WTC11 (cell line): ENCODE measurements around the gene NEK6. TPM values are rescaled to one million over a fixed set of nuclear protein-coding genes. Genes with fewer than 3 reads are reported as not detected.

Experiments
- ATAC-seq: fragments of 200-7000 bp; cut with Tn5 transposase; 2 replicates; pipeline ENCODE4 v1.10.0; 2021; ENCODE audit warnings: mild to moderate bottlenecking, moderate library complexity
- CTCF ChIA-PET: fragments of 300-600 bp; sonication (Branson Sonifier 250); formaldehyde crosslinking; loops from one replicate; lab custom pipeline; 2021; ENCODE audit warnings: antibody characterized with exemption; lab: Charles Lee
- POLR2A ChIA-PET: fragments of 350-600 bp; sonication (Branson Sonifier 250); formaldehyde crosslinking; loops from one replicate; lab custom pipeline; 2021; ENCODE audit warnings: antibody characterized with exemption; lab: Charles Lee
- DNase-seq: peaks from one replicate; pipeline ENCODE4 v3.0.0; 2021; ENCODE audit warnings: low spot score
- H3K27ac Mint-ChIP-seq: 2 replicates; pipeline ENCODE4 v1.8.0; 2021; ENCODE audit warnings: mixed read lengths
- H3K27me3 Mint-ChIP-seq: 2 replicates; pipeline ENCODE4 v1.8.0; 2021; ENCODE audit warnings: low read depth, mild to moderate bottlenecking, moderate library complexity, mixed read lengths
- H3K36me3 Mint-ChIP-seq: 2 replicates; pipeline ENCODE4 v1.8.0; 2021; ENCODE audit warnings: mixed read lengths
- H3K4me1 Mint-ChIP-seq: 2 replicates; pipeline ENCODE4 v1.8.0; 2022; ENCODE audit warnings: mixed read lengths
- H3K4me3 Mint-ChIP-seq: 2 replicates; pipeline ENCODE4 v1.8.0; 2021; ENCODE audit warnings: mild to moderate bottlenecking, moderate library complexity, mixed read lengths
- H3K9me3 Mint-ChIP-seq: 2 replicates; pipeline ENCODE4 v1.8.0; 2021; ENCODE audit warnings: mixed read lengths
- GABPB1 ChIP-seq: sonication (generic); formaldehyde crosslinking; IDR thresholded peaks from 2 replicates; pipeline ENCODE4 v1.8.1; 2023; ENCODE audit warnings: mild to moderate bottlenecking, missing genetic modification reagents
- IRF2 ChIP-seq: sonication (generic); formaldehyde crosslinking; IDR thresholded peaks from 2 replicates; pipeline ENCODE4 v1.8.0; 2022; ENCODE audit warnings: low read depth, missing genetic modification reagents, borderline replicate concordance
- NFYB ChIP-seq: sonication (generic); formaldehyde crosslinking; conservative IDR thresholded peaks from 2 replicates; pipeline ENCODE4 v1.8.0; 2022; ENCODE audit warnings: low read depth, missing genetic modification reagents
- SMAD3 ChIP-seq: sonication (generic); formaldehyde crosslinking; IDR thresholded peaks from 2 replicates; pipeline ENCODE4 v1.8.0; 2022; ENCODE audit warnings: missing genetic modification reagents, mild to moderate bottlenecking, borderline replicate concordance
- SOX15 ChIP-seq: fragments of 250-450 bp; sonication (Bioruptor Pico); IDR thresholded peaks from 2 replicates; pipeline ENCODE4 v1.9.0; 2021; ENCODE audit warnings: mild to moderate bottlenecking
- TEAD4 ChIP-seq: sonication (generic); formaldehyde crosslinking; IDR thresholded peaks from 2 replicates; pipeline ENCODE4 v1.8.0; 2022; ENCODE audit warnings: mild to moderate bottlenecking, missing genetic modification reagents
- ZBTB21 ChIP-seq: sonication (generic); formaldehyde crosslinking; IDR thresholded peaks from 2 replicates; pipeline ENCODE4 v1.8.1; 2023; ENCODE audit warnings: mild to moderate bottlenecking, missing genetic modification reagents, borderline replicate concordance
- total RNA-seq: library from RNA; stranded (reverse); gene quantifications from 3 replicates; pipeline ENCODE4 v1.2.3, GENCODE V29; 2021
- TF ChIP-seq, protein P1 (sequence below): fragments of 250-450 bp; sonication (Bioruptor Pico); IDR thresholded peaks from 2 replicates; pipeline ENCODE4 v1.9.0; 2021; ENCODE audit warnings: mild to moderate bottlenecking, borderline replicate concordance
- TF ChIP-seq, protein P2 (sequence below): sonication (generic); formaldehyde crosslinking; IDR thresholded peaks from 2 replicates; pipeline ENCODE4 v1.8.1; 2023; ENCODE audit warnings: mild to moderate bottlenecking, missing genetic modification reagents
- TF ChIP-seq, protein P3 (sequence below): sonication (generic); formaldehyde crosslinking; IDR thresholded peaks from 2 replicates; pipeline ENCODE4 v1.8.0; 2023; ENCODE audit warnings: missing genetic modification reagents, mild to moderate bottlenecking, borderline replicate concordance

NEK6 gene
- total RNA-seq, 1 experiment from 2014 or later, result 23.0 TPM

DNA sequence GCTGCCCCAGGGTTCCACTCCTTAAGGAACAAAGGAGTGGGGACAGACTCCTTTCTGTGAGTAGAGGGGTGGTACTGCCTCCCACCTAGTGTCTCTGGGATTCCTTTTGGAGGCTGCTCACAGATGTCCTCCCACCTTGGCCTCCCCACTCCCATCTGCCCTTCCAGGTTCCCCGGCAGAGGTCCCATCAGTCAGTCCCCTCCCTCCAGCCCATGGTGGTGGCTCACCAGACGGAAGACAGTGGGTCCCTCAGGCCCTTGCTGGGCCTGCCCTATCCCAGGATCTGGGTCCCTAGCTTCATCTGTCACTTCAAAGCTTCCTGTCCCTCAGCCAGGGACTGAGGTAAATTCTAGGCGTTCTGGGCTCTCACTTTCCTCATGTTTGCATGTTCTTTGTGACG is 35.6 kb upstream of the NEK6 start (continued):
- TF ChIP-seq, protein P1, sequence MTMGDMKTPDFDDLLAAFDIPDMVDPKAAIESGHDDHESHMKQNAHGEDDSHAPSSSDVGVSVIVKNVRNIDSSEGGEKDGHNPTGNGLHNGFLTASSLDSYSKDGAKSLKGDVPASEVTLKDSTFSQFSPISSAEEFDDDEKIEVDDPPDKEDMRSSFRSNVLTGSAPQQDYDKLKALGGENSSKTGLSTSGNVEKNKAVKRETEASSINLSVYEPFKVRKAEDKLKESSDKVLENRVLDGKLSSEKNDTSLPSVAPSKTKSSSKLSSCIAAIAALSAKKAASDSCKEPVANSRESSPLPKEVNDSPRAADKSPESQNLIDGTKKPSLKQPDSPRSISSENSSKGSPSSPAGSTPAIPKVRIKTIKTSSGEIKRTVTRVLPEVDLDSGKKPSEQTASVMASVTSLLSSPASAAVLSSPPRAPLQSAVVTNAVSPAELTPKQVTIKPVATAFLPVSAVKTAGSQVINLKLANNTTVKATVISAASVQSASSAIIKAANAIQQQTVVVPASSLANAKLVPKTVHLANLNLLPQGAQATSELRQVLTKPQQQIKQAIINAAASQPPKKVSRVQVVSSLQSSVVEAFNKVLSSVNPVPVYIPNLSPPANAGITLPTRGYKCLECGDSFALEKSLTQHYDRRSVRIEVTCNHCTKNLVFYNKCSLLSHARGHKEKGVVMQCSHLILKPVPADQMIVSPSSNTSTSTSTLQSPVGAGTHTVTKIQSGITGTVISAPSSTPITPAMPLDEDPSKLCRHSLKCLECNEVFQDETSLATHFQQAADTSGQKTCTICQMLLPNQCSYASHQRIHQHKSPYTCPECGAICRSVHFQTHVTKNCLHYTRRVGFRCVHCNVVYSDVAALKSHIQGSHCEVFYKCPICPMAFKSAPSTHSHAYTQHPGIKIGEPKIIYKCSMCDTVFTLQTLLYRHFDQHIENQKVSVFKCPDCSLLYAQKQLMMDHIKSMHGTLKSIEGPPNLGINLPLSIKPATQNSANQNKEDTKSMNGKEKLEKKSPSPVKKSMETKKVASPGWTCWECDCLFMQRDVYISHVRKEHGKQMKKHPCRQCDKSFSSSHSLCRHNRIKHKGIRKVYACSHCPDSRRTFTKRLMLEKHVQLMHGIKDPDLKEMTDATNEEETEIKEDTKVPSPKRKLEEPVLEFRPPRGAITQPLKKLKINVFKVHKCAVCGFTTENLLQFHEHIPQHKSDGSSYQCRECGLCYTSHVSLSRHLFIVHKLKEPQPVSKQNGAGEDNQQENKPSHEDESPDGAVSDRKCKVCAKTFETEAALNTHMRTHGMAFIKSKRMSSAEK (CRISPR knock-in tag), result no peak

- no peaks in the 10 kb centered on the region for H3K9me3 Mint-ChIP-seq
- no peaks in the 10 kb centered on the region for H3K27me3 Mint-ChIP-seq
- H3K4me1 Mint-ChIP-seq, result no peaks in the 10 kb centered on the region
- no peak for DNase-seq
- no peak for ATAC-seq
- H3K27ac Mint-ChIP-seq, result no peak overlapping the region
- TF ChIP-seq NFYB (CRISPR knock-in tag) (no peak), ZBTB21 (no peak), GABPB1 (CRISPR knock-in tag) (peak; percentile 70; the same call in 1 of the 2 replicates), TEAD4 (CRISPR knock-in tag) (no peak), SOX15 (CRISPR knock-in tag) (no peak)
- TF ChIP-seq, all 79 proteins: peak for 1
- POLR2A ChIA-PET, result no interaction called here
- H3K36me3 Mint-ChIP-seq, result no peaks in the 10 kb centered on the region
- CTCF ChIA-PET, result no interaction called here
- no peak overlapping the region for H3K4me3 Mint-ChIP-seq
Measured at GRCh38 chr9:124222918-124223720, 34.6 kb upstream of the NEK6 start.

- no peaks in the 10 kb centered on the region for H3K27me3 Mint-ChIP-seq
- TF ChIP-seq NFYB (CRISPR knock-in tag) (no peak), GABPB1 (CRISPR knock-in tag) (no peak), SMAD3 (no peak)
- TF ChIP-seq, protein P2, sequence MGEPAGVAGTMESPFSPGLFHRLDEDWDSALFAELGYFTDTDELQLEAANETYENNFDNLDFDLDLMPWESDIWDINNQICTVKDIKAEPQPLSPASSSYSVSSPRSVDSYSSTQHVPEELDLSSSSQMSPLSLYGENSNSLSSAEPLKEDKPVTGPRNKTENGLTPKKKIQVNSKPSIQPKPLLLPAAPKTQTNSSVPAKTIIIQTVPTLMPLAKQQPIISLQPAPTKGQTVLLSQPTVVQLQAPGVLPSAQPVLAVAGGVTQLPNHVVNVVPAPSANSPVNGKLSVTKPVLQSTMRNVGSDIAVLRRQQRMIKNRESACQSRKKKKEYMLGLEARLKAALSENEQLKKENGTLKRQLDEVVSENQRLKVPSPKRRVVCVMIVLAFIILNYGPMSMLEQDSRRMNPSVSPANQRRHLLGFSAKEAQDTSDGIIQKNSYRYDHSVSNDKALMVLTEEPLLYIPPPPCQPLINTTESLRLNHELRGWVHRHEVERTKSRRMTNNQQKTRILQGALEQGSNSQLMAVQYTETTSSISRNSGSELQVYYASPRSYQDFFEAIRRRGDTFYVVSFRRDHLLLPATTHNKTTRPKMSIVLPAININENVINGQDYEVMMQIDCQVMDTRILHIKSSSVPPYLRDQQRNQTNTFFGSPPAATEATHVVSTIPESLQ (CRISPR knock-in tag), result no peak
- TF ChIP-seq, all 79 proteins: peak for 0
- Mint-ChIP-seq H3K36me3 (no peaks in the 10 kb centered on the region), H3K4me3 (no peak overlapping the region), H3K4me1 (no peaks in the 10 kb centered on the region), H3K27ac (no peak overlapping the region), H3K9me3 (no peaks in the 10 kb centered on the region)
- DNase-seq (no peak), ATAC-seq (no peak)
- POLR2A ChIA-PET, result no interaction called here
- CTCF ChIA-PET, result no interaction called here
Measured at GRCh38 chr9:124225945-124226344, 31.8 kb upstream of the NEK6 start.

DNA sequence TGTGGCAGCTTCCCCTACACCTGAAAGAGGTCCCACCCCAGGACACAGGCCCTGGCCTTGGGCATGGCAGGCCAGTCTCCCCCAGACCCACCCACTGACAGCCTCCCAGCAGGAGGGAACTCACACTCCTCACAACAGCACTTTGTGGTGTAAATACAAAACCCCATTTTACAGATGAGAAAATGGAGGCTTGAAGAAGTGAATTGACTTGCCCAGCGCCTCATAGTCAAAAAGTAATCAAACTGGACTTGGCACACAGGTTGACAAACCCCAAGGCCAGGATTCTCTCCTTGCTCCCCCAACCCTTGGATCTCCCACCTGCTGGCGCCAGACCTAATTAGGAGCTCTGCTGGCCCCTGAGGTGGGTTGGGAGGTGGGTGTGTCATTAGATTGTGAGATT is 29.2 kb upstream of the NEK6 start:
- ChIA-PET POLR2A (no interaction called here), CTCF (interaction anchor here (1.4 kb wide), 1 partner anchor 28 kb away, joined by 3 read pairs; no protein-coding TSS in a partner anchor)
- Mint-ChIP-seq H3K27ac (no peak overlapping the region), H3K4me1 (no peaks in the 10 kb centered on the region), H3K9me3 (no peaks in the 10 kb centered on the region), H3K4me3 (no peak overlapping the region), H3K36me3 (no peaks in the 10 kb centered on the region), H3K27me3 (peaks cover 3% of the 10 kb centered on the region; the same call in 1 of the 2 replicates)
- ATAC-seq, result no peak
- no peak for DNase-seq
- TF ChIP-seq SMAD3 (no peak), SOX15 (CRISPR knock-in tag) (no peak), IRF2 (CRISPR knock-in tag) (no peak)
- TF ChIP-seq, protein P2 (CRISPR knock-in tag), result no peak
- TF ChIP-seq, protein P3, sequence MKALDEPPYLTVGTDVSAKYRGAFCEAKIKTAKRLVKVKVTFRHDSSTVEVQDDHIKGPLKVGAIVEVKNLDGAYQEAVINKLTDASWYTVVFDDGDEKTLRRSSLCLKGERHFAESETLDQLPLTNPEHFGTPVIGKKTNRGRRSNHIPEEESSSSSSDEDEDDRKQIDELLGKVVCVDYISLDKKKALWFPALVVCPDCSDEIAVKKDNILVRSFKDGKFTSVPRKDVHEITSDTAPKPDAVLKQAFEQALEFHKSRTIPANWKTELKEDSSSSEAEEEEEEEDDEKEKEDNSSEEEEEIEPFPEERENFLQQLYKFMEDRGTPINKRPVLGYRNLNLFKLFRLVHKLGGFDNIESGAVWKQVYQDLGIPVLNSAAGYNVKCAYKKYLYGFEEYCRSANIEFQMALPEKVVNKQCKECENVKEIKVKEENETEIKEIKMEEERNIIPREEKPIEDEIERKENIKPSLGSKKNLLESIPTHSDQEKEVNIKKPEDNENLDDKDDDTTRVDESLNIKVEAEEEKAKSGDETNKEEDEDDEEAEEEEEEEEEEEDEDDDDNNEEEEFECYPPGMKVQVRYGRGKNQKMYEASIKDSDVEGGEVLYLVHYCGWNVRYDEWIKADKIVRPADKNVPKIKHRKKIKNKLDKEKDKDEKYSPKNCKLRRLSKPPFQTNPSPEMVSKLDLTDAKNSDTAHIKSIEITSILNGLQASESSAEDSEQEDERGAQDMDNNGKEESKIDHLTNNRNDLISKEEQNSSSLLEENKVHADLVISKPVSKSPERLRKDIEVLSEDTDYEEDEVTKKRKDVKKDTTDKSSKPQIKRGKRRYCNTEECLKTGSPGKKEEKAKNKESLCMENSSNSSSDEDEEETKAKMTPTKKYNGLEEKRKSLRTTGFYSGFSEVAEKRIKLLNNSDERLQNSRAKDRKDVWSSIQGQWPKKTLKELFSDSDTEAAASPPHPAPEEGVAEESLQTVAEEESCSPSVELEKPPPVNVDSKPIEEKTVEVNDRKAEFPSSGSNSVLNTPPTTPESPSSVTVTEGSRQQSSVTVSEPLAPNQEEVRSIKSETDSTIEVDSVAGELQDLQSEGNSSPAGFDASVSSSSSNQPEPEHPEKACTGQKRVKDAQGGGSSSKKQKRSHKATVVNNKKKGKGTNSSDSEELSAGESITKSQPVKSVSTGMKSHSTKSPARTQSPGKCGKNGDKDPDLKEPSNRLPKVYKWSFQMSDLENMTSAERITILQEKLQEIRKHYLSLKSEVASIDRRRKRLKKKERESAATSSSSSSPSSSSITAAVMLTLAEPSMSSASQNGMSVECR (CRISPR knock-in tag), result no peak
